WTC11 (cell line): ENCODE results near the gene METTL18. TPM values are rescaled to one million over a fixed set of nuclear protein-coding genes. Genes with fewer than 3 reads are reported as not detected.

Experiments
- ATAC-seq: fragments of 200-7000 bp; cut with Tn5 transposase; 2 replicates; pipeline ENCODE4 v1.10.0; 2021; ENCODE audit warnings: mild to moderate bottlenecking, moderate library complexity
- CTCF ChIA-PET: fragments of 300-600 bp; sonication (Branson Sonifier 250); formaldehyde crosslinking; loops from one replicate; lab custom pipeline; 2021; ENCODE audit warnings: antibody characterized with exemption; lab: Charles Lee
- POLR2A ChIA-PET: fragments of 350-600 bp; sonication (Branson Sonifier 250); formaldehyde crosslinking; loops from one replicate; lab custom pipeline; 2021; ENCODE audit warnings: antibody characterized with exemption; lab: Charles Lee
- DNase-seq: peaks from one replicate; pipeline ENCODE4 v3.0.0; 2021; ENCODE audit warnings: low spot score
- H3K27ac Mint-ChIP-seq: 2 replicates; pipeline ENCODE4 v1.8.0; 2021; ENCODE audit warnings: mixed read lengths
- H3K27me3 Mint-ChIP-seq: 2 replicates; pipeline ENCODE4 v1.8.0; 2021; ENCODE audit warnings: low read depth, mild to moderate bottlenecking, moderate library complexity, mixed read lengths
- H3K36me3 Mint-ChIP-seq: 2 replicates; pipeline ENCODE4 v1.8.0; 2021; ENCODE audit warnings: mixed read lengths
- H3K4me1 Mint-ChIP-seq: 2 replicates; pipeline ENCODE4 v1.8.0; 2022; ENCODE audit warnings: mixed read lengths
- H3K4me3 Mint-ChIP-seq: 2 replicates; pipeline ENCODE4 v1.8.0; 2021; ENCODE audit warnings: mild to moderate bottlenecking, moderate library complexity, mixed read lengths
- H3K9me3 Mint-ChIP-seq: 2 replicates; pipeline ENCODE4 v1.8.0; 2021; ENCODE audit warnings: mixed read lengths
- E2F1 ChIP-seq: sonication (generic); formaldehyde crosslinking; IDR thresholded peaks from 2 replicates; pipeline ENCODE4 v1.8.0; 2022; ENCODE audit warnings: mild to moderate bottlenecking, missing genetic modification reagents
- ELF4 ChIP-seq: sonication (generic); formaldehyde crosslinking; IDR thresholded peaks from 2 replicates; pipeline ENCODE4 v1.8.1; 2022; ENCODE audit warnings: low read depth, mild to moderate bottlenecking, moderate library complexity, missing genetic modification reagents
- FOXJ3 ChIP-seq: sonication (generic); formaldehyde crosslinking; IDR thresholded peaks from 2 replicates; pipeline ENCODE4 v1.9.0; 2021; ENCODE audit warnings: missing genetic modification reagents, mild to moderate bottlenecking, borderline replicate concordance
- JUN ChIP-seq: sonication (generic); formaldehyde crosslinking; IDR thresholded peaks from 2 replicates; pipeline ENCODE4 v1.8.0; 2023; ENCODE audit warnings: mild to moderate bottlenecking, missing genetic modification reagents
- KAT7 ChIP-seq: sonication (generic); formaldehyde crosslinking; IDR thresholded peaks from 2 replicates; pipeline ENCODE4 v1.8.1; 2023; ENCODE audit warnings: missing genetic modification reagents, mild to moderate bottlenecking, borderline replicate concordance
- MYBL2 ChIP-seq: sonication (generic); formaldehyde crosslinking; IDR thresholded peaks from 2 replicates; pipeline ENCODE4 v1.8.1; 2023; ENCODE audit warnings: mild to moderate bottlenecking, moderate library complexity, missing genetic modification reagents
- NR3C1 ChIP-seq: sonication (generic); formaldehyde crosslinking; conservative IDR thresholded peaks from 2 replicates; pipeline ENCODE4 v1.8.1; 2023; ENCODE audit warnings: low read depth, mild to moderate bottlenecking, missing genetic modification reagents
- PRDM15 ChIP-seq: sonication (generic); formaldehyde crosslinking; IDR thresholded peaks from 2 replicates; pipeline ENCODE4 v1.8.0; 2022; ENCODE audit warnings: missing genetic modification reagents
- SOX15 ChIP-seq: fragments of 250-450 bp; sonication (Bioruptor Pico); IDR thresholded peaks from 2 replicates; pipeline ENCODE4 v1.9.0; 2021; ENCODE audit warnings: mild to moderate bottlenecking
- TEAD4 ChIP-seq: sonication (generic); formaldehyde crosslinking; IDR thresholded peaks from 2 replicates; pipeline ENCODE4 v1.8.0; 2022; ENCODE audit warnings: mild to moderate bottlenecking, missing genetic modification reagents
- USF2 ChIP-seq: sonication (generic); formaldehyde crosslinking; IDR thresholded peaks from 2 replicates; pipeline ENCODE4 v1.8.1; 2023; ENCODE audit warnings: mild to moderate bottlenecking, missing genetic modification reagents, moderate library complexity
- ZNF138 ChIP-seq: sonication (generic); formaldehyde crosslinking; conservative IDR thresholded peaks from 2 replicates; pipeline ENCODE4 v1.8.1; 2022; ENCODE audit warnings: mild to moderate bottlenecking, moderate library complexity, missing genetic modification reagents
- ZNF263 ChIP-seq: sonication (generic); formaldehyde crosslinking; IDR thresholded peaks from 2 replicates; pipeline ENCODE4 v1.8.1; 2022; ENCODE audit warnings: low read depth, mild to moderate bottlenecking, moderate library complexity, missing genetic modification reagents
- ZNF423 ChIP-seq: fragments of 250-450 bp; sonication (Bioruptor Pico); IDR thresholded peaks from 2 replicates; pipeline ENCODE4 v2.1.2; 2022; ENCODE audit warnings: mild to moderate bottlenecking, moderate library complexity
- ZNF425 ChIP-seq: fragments of 250-450 bp; sonication (Bioruptor Pico); conservative IDR thresholded peaks from 2 replicates; pipeline ENCODE4 v1.9.0; 2021; ENCODE audit warnings: mild to moderate bottlenecking
- ZNF512 ChIP-seq: sonication (generic); formaldehyde crosslinking; IDR thresholded peaks from 2 replicates; pipeline ENCODE4 v1.8.1; 2022; ENCODE audit warnings: missing genetic modification reagents, borderline replicate concordance
- ZNF532 ChIP-seq: fragments of 250-450 bp; sonication (Bioruptor Pico); IDR thresholded peaks from 2 replicates; pipeline ENCODE4 v1.9.0; 2021; ENCODE audit warnings: mild to moderate bottlenecking, borderline replicate concordance
- total RNA-seq: library from RNA; stranded (reverse); gene quantifications from 3 replicates; pipeline ENCODE4 v1.2.3, GENCODE V29; 2021

Gene METTL18
- total RNA-seq, 1 experiment from 2014 or later, result 7.7 TPM

- ChIA-PET POLR2A (no interaction called here), CTCF (interaction anchor here (1.0 kb wide), 1 partner anchor 25 kb away, joined by 3 read pairs; no protein-coding TSS in a partner anchor)
- TF ChIP-seq ELF4 (no peak), MYBL2 (no peak), ZNF512 (CRISPR knock-in tag) (no peak), JUN (CRISPR knock-in tag) (no peak), KAT7 (CRISPR knock-in tag) (no peak), FOXJ3 (CRISPR knock-in tag) (no peak), TEAD4 (no peak), NR3C1 (no peak), E2F1 (CRISPR knock-in tag) (no peak), ZNF532 (no peak), ZNF423 (no peak), PRDM15 (CRISPR knock-in tag) (no peak), USF2 (CRISPR knock-in tag) (no peak), ZNF138 (CRISPR knock-in tag) (no peak), ZNF425 (no peak), SOX15 (CRISPR knock-in tag) (no peak), ZNF263 (CRISPR knock-in tag) (no peak)
- ATAC-seq (no peak), DNase-seq (no peak)
- Mint-ChIP-seq H3K4me1 (peaks cover 17% of the 10 kb centered on the region), H3K27me3 (no peaks in the 10 kb centered on the region), H3K4me3 (no peak overlapping the region), H3K9me3 (no peaks in the 10 kb centered on the region), H3K27ac (no peak overlapping the region), H3K36me3 (peaks cover 9% of the 10 kb centered on the region)
Observed at GRCh38 chr1:169797281-169797680, 2.6 kb upstream of the METTL18 start.
